ENCODE measurements around the gene RASGRP4.

RASGRP4 gene

DNA sequence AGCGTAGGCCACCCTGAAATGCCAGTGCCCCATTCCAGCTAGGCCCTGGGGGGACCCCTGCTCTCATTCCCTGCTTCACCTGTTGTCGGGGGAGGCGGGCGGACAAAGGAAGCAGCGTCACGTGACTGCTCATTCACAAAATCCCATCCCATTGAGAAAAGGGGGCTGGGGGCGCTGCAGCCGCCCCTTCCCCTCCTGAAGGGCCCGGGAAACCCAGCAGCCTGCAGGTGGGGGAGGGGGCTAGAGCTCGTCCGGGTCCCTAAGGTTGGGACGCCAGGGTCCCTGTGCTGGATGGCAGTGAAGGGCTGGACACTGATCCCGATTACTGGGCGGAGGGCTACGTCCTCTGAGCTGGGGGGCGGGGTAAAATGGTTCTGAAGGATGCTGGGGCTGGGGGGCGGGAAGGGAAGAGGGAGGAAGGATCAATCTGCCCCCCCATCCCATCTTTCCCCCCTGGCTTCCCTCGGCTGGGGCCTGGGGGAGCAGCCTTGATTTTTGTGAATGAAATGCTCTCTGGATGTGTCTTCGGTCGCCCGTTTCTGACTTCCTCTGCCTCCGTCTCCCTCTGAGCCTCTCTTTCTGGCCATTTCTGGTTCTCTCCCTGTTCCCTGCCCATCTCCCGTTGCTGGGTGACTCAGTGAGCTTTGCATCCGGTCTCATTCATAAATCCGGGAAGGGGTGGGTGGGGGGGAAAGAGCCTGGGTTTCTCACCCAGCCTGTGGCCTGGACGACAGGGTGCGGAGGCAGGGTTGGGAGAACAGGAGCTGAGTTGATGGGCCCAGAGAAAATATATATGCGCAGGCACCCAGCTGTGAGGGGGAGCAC is 36.7 kb downstream of the RASGRP4 start:
- peak; percentile 38 for DNase-seq (ENCODE audit: low spot score)

DNA sequence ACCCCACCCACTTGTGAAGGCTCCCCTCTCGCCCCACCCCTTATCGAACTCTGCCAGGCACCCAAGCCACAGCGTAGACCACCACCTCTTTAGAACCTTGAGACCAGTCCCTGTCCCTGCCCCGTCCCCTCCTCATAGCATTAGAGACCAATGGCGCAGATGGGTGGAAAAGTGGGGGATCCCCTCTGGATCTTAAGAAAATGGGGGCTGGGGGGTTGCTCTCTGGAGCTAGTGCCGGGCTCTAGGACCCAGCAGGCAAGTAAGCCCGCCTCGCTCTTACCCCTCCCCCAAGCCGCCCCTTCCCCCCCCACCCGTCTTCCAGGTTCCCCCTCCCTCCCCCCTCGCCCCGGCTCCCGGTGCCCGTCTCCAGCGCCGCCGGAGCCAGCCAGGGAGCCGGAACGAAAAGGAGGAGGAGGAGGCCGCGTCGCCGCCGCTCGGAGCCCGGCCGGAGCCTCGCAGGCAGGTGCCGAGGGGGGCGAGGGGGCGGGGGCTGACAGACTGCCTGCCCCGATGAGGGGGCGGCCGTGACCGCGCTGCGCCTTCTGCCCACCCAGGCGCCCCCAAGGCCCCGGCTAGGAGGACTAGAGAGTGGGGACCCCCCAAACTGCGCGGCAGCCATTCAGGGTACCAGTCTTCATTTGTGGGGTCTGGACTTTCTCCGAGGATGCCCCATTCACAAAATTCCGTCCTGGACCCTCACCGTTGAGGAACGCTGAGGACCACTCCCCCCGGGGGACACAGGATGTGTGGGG is 37.5 kb downstream of the RASGRP4 start, which contains the start of gene SPRED3:
Gene SPRED3, plus strand, starts transcription at position 349 of the 752 bp plus-strand sequence. CDS start 1,606 bp downstream, outside the sequence.
- no peak for DNase-seq (ENCODE audit: low spot score)

DNA sequence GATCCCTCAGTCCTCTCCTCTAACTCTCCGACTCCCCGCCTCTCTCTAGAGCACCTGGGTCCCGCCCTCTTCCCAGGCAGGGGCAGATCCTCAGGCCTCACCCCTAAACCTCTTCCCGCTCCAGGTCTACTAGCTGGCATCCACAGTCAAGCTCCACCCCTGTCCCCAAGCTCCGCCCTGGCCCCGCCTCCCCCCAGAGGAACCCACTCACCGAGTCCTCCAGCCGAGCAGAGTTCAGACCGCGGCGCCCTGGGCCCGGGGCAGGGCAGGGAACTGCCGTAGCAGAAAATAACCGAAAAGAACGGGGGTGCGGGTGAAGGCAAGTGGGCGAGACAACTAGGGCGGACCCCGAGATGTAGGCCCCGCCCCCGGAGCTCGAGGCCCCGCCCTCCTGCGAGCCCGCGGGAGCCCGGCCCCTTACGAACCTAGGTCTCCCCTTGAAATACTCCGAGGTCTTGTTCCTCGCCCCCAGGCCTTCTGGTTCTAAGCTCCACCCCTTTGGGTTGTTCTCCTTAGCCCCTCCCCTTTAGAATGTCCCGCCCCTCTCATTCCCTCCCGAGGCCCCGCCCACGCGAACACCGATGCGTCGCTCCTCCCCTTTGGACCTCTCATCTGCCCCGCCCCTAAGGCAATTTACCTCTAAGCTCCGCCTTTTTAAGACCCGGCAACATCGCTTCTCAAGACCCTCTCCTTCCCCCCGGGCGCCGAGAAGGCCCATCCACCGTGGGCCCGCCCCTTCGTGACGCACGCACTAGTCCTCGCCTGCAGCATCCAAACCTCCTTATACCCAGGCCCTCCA is 38.3 kb downstream of the RASGRP4 start, which contains the start of gene GGN:
Gene GGN, minus strand, starts transcription at position 485 of the 799 bp plus-strand sequence. CDS start 773 bp downstream, outside the sequence.
- DNase-seq (ENCODE audit: low spot score), result peak; percentile 94

DNA sequence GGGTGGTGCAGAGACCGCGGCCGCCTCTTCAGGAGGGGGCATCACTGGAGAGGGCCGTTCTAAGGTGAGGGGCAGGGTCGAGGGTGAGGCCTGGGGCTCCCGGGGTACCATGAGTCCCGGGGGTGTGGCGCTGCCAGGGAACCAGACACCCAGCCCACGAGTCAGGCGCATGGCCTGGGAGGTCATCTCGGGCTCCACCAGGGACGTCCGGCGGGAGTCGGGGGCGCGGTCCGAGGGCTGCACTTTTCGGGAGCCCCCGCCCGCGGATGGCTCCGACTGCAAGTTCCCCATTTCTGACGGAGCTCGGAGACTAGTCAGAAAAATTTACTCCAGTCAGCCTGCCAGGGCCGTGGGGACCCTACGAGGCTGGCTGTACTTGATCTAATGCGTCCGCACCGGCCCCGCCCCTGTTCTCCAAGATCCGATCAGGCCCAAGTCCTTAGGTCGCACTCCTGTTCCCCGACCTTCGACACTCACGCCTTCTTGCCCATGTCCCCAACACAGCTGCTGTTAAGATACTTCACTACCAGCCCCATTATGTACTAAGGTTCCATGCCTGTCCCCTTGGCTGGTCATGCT is 39.0 kb downstream of the RASGRP4 start:
- no peak for DNase-seq (ENCODE audit: low spot score)

DNA sequence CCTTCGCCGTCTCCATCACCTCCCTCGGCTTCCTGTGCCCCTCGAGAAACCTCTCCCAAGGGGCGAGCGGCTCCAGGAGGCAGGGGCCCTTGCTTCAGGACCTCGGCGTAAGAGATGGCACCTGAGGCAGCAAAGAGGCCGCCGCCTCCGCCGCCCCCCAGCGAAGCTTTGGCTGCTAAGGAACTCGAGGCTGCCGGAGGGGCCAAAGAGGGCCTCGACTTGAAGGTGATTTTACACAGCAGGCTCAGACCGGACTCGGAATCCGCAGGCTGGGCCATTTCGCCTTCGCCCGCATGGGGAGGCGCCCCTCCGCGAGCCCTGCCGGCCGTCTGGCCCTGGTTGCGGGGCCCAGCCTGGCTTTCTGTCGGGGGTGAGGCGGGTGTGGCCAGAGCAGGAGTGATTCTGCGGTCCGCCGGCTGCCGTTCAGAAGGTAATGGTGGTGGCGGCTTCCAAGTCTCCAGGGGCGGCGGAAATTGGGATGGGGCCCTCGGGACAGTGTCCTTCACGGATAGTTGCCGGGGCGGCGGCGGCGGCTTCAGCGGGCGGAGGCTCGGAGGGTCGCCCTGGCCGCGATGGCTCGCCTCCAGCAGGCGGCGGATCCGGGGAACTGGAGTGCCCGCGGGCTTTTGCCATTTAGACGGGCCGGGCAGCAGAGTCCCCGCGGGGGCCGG is 39.6 kb downstream of the RASGRP4 start:
- DNase-seq (ENCODE audit: low spot score), result no peak

DNA sequence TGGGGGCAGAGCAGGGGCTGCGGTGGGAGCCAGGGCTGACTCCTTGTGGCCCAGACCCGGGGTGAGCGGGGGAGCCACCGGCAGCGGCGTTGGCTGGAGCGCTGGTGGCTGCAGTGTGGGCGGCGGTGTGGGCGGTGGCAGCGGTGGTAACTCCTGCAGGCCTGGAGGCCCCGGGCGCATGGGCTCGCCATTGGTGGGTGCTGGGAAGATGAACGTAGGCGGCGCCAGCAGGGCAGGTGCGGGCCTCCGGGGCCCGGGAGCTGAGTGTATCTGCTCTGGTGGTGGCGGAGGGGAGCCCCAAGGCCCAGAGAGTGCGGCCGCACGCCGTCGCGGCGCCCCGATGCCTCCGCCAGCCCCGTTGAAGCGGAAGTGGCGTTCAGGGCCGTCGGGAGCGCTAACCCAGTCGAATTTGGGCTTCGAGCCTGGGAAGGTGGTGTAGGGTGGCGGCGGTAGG is 40.2 kb downstream of the RASGRP4 start:
- DNase-seq (ENCODE audit: low spot score), result no peak

DNA sequence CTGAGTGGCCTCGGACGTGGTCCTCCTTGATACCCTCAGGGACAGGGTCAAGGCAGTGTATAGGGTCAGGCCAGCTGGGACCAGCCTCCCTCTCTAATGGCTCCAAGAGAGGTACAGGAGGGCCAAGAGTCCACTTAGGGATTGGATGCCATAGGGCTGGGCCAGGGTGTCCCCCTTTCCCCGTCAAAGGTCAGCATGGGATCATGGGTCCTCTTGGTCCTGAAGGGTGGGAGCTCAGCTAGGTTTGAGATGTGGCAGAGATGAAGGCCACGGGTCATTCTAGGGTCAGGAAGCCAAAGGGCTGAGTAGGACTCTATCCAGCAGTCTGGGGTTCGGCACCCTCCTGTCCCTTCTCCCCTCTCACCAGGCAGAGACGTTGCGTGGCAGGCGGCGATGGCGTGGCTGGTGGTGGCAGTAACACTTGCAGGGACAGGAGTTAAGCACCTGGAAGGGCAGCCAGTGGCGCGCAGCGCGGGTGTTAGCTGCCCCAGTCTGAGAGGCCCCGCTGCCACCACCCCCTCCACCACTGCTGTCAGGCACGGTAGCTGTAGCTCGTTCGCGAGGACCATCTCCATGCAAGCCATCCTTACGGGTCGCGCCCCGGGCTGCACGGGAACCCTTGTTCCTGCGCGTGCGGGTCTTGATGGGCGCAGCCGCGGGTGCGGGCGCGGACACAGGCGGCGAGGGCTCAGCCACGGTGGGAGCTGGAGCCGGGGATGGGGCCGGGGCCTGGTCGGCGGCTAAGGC is 40.8 kb downstream of the RASGRP4 start:
- no peak for DNase-seq (ENCODE audit: low spot score)

DNA sequence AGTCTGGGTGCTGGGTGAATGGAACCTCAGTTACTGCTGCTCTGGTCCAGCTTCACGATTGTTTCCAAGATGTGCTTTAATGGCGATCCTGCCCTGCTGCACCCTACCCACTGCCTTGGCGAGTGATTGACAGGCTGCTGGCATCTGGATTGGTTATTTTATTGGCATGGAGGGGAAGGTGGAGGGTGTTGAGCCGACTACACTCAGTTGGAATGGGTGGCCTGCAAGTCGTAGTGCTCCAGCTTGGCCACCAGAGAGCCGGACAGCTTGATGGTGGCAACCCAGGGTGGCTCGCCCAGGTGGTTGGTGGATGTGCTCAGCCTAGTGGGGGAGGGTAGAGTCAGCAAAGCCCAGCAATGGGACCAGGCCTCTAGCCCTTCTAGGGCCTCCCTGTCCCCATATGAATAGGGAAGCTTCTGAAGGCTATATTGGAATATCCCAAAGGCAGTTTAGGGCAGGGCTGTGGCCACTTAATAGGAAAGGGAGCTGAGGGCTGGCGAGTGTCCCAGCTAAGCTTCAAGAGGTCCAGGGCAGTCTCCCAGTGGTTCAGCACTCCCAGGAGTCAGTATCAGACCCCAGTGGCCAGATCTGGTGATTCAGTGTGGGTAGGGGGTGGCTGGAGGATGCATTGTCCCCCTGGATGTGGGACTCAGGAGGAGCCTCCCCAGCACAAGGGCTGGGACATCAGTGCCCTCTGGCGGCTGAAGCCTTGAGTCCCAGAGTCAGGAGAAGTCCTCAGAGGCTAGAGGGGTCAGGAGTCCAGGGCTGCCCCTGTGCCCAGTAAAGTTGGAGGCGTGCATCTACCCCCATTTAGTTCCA is 41.6 kb downstream of the RASGRP4 start:
- peak; percentile 53 for DNase-seq (ENCODE audit: low spot score)

DNA sequence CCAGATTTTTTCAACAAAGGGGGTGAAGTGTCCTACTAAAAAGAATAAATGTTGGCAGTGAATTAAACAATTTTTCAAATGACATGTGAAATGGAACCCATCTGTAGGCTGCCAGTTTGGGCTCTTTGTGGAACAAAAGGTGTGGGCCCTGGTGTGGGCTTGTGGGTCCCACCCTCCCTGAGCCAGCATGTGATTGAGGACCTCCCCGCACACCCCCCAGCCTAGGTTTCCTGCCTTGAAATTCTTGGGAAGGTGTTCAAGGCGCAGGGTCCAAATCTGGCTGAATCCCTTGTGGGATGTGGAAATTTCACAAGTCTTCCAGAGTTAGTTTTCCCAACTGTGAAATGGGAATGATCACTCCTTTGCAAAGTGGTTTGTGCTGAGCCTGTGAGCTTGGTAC is 42.3 kb downstream of the RASGRP4 start:
- no peak for DNase-seq (ENCODE audit: low spot score)

DNA sequence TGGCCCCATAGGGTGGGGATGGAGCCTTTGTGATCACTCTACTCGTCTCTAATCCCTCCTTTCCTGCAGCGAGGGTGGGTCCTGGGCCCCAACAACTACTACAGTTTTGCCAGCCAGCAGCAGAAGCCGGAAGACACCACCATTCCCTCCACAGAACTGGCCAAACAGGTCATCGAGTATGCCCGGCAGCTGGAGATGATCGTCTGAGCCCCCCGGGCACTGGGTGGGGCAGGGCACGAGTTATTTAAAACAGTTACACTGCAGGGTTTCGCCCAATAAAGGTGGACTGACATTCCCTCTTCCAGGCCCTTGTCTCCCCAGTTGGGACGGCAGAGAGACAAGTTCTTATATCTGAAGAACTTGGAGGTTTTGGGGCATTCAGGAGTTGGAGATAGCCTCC is 42.8 kb downstream of the RASGRP4 start:
- DNase-seq (ENCODE audit: low spot score), result no peak

DNA sequence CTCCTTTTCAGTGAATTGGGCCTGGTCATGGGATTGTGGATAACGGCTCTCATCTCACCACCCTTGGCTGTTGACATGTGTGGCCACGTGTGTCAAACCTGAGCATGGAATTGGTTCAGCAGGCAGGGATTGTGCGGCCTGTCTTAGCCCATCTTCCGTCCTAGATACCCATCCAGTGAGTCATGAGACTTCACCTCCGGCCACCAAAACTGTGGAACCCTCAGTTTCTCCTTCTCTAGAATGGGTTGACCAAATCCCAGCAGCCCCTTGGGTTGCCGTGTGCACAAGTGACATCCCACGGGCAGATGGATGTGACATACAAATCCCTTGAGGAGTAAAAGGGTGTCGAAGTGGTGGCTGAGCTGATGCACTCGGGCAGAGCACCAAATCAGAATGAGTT is 44.9 kb downstream of the RASGRP4 start:
- DNase-seq (ENCODE audit: low spot score), result no peak

DNA sequence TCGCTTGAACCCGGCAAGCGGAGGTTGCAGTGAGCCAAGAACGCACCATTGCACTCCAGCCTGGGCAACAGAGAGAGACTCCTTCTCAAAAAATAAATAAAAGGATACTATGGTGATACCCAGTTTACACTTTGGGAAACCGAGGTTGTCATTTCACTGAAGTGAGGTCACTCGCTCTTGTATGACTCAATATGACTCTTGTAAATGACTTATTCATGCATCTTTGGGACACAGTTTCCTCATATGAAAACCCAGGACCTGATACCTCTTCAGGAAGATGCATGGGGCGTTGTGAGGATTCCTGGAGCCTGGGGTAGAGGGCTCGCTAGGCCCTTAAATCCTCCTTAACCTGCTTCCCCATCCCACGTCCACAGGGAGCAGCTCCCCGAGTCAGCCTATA is 47.2 kb downstream of the RASGRP4 start:
- no peak for DNase-seq (ENCODE audit: low spot score)

DNA sequence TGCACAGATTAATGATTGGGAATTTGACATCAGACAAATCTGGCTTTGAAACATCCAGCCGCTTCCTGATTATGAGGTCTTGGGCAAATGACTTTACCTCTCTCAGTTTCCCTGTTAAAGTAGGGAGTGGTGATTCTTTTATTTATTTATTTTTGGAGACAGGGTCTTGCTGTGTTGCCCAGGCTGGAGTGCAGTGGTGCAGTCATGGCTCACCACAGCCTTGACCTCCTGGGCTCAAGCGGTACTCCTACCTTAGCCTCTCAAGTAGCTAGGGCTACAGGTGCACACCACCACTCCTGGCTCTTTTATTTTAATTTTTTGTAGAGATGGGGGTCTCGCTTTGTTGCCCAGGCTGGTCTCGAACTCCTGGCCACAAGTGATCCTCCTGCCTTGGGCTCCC is 49.0 kb downstream of the RASGRP4 start:
- no peak for DNase-seq (ENCODE audit: low spot score)

DNA sequence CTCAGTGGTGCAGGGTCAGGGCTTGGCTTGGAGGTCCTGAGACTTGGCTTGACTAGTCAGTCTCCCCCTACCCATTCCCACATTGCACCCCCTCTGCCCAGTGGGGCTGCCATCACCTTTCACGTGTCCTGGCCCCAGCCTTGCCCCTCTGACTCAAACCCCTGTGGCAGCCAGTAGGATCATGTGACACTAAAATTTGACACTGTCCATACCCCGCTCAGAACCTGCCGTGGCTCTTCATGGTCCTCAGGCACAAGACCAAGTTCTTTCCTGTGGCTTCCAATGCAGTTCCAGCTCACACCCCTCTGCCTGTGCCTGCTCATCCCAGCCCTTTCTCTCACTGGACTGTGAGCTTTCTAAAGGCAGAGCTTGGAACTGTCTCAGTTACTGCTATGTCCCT is 49.4 kb downstream of the RASGRP4 start:
- no peak for DNase-seq (ENCODE audit: low spot score)

DNA sequence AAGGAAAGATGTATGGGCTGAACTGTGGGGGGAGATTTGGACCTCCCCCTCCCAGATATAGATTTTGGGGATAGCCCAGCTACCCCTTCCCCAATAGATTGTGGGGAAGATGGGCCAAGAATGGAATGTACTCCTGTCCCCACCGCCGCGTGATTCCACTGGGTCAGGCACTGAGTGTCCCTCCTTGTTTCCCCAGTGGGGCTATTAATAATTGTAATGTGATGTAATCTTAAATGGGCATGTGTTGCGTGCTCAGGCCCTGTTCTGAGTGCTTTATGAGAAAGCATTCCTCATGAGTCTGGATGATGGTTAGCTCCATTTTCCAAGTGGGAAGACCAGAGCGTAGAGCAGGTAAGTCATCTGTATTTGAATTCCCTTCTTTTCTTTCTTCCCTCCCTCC is 50.3 kb downstream of the RASGRP4 start:
- DNase-seq (ENCODE audit: low spot score), result no peak

DNA sequence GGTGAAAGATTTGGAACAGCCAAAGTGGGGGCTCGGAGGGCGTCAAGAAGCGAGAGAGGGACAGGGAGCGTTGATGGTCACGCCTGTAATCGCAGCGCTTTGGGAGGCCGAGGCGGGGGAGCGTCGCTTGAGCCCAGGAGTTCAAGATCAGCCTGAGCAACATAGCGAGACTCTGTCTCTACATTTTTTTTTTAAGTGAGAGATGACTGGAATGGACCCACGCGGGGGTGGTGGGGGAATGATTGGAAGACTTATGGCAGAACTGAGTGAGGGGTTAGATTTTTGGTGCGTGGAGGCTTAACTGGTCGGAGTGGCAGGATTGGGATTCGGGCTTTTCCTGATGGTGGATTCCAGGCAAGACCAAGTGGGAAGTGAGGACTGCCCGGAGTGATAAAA is 50.9 kb downstream of the RASGRP4 start:
- DNase-seq (ENCODE audit: low spot score), result no peak

DNA sequence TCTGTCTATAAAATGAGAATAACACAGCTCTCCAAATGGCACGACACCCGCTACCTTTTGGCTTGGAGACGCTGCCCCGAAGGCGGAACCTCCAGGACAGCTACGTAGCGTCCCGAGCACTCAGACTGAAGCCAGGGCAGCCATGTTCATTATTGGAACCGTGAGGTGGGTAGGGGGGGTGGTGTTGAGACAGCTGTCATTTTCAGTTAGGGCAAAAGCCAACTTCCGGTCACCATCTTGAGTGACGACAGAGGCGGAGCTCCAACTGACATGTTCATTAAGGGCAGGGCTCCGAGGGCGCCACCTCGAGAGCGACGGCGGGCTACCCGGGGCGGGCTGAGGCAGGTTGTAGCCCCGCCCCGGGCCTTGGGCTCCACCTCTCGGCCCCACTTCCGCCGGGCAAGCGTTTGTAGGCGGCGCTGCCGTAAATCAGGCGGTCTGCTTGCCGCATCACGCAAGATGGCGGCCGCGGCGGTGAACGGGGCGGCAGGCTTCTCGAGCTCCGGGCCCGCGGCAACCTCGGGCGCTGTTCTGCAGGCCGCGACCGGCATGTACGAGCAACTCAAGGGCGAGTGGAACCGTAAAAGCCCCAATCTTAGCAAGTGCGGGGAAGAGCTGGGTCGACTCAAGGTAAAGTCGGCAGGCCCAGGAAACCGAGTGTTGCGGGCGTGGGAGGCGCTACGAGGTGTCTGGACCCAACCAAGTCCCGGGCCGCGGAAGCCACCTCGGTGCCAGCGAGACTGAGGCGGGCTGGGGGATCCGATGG is 51.5 kb downstream of the RASGRP4 start, which contains the start of gene PSMD8:
Gene PSMD8, plus strand, starts transcription at position 240 of the 766 bp plus-strand sequence. Its CDS starts 31 bp downstream, at position 271.
- peak; percentile 100 for DNase-seq (ENCODE audit: low spot score)

DNA sequence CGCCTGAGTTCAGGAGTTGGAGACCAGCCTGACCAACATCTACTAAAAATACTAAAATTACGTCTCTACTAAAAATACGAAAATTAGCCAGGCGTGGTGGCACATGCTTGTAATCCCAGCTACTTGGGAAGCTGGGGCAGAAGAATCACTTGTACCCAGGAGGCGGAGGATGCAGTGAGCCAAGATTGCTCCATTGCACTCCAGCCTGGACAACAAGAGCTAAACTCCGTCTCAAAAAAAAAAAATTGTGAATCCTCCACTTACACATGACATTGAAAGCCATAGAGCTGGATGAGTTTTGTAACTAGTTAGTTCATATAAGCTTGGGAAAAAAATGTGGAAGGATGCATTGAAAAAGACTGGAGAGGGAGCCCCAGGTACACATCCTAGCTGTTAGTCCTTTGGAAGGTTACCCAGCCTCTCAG is 52.1 kb downstream of the RASGRP4 start:
- DNase-seq (ENCODE audit: low spot score), result no peak

DNA sequence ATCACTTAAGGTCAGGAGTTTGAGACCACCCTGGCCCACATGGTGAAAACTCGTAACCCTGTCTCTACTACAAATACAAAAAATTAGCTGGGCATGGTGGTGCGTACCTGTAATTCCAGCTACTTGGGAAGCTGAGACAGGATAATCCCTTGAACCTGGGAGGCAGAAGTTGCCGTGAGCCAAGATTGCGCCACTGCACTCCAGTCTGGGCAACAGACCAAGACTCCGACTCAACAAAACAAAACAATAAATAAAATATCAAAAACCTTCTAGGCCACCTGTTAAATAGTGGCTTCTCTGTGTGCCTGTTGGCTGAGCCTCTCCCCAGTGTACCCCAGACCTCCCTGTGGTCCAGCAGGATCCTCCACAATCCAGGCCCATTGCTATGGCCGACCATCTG is 54.9 kb downstream of the RASGRP4 start:
- no peak for DNase-seq (ENCODE audit: low spot score)

Measured in cerebellar cortex (tissue), 1 donor.